CD4-positive, alpha-beta memory T cell (primary cell): ENCODE data around the gene UMOD. TPM values are rescaled to one million over a fixed set of nuclear protein-coding genes. Genes with fewer than 3 reads are reported as not detected.

Experiments
- CTCF ChIA-PET: fragments of 350-600 bp; sonication (Branson Sonifier 250); formaldehyde crosslinking; loops from one replicate; lab custom pipeline; 2021; ENCODE audit warnings: inconsistent platforms; ENCODE audit not compliant: partially characterized antibody; lab: Charles Lee
- POLR2A ChIA-PET: fragments of 350-600 bp; sonication (Branson Sonifier 250); formaldehyde crosslinking; loops from one replicate; lab custom pipeline; 2021; ENCODE audit not compliant: partially characterized antibody; lab: Charles Lee
- DNase-seq, 5 donors: peaks; one replicate each; pipeline versions ENCODE4 v3.0.0 to v3.0.0-alpha.2; 2020 to 2022; ENCODE audit warnings: mixed read lengths in 1 of 5
- H3K27ac ChIP-seq: one replicate; pipeline ENCODE4 v1.7.0; 2013; ENCODE audit warnings: low read depth, low read length
- H3K27me3 ChIP-seq: 2 replicates; pipeline ENCODE4 v1.7.0; 2013; ENCODE audit warnings: mild to moderate bottlenecking, low read length, moderate library complexity; ENCODE audit not compliant: insufficient read depth
- H3K36me3 ChIP-seq: 2 replicates; pipeline ENCODE4 v1.7.0; 2013; ENCODE audit warnings: mild to moderate bottlenecking, low read length, moderate library complexity; ENCODE audit not compliant: insufficient read depth
- H3K4me1 ChIP-seq: 2 replicates; pipeline ENCODE4 v1.7.0; 2013; ENCODE audit warnings: mild to moderate bottlenecking, low read length, moderate library complexity; ENCODE audit not compliant: insufficient read depth
- H3K4me3 ChIP-seq, 2 donors: one replicate each; pipeline ENCODE4 v1.7.0; 2013; ENCODE audit warnings: low read length in 2 of 2, mild to moderate bottlenecking in 1 of 2
- H3K9me3 ChIP-seq, 2 donors: one replicate each; pipeline ENCODE4 v1.7.0; 2013; ENCODE audit warnings: low read length in 2 of 2, control low read depth in 1 of 2; ENCODE audit not compliant: control insufficient read depth in 1 of 2
- H3K27ac Mint-ChIP-seq, 7 donors: one replicate each; pipeline ENCODE4 v1.8.0; 2020 to 2021; ENCODE audit warnings: mixed read lengths in 7 of 7, mild to moderate bottlenecking in 6 of 7, inconsistent platforms in 3 of 7, moderate library complexity in 3 of 7
- H3K27me3 Mint-ChIP-seq, 2 donors: one replicate each; pipeline ENCODE4 v1.8.0; 2020 to 2021; ENCODE audit warnings: mixed read lengths in 2 of 2
- H3K36me3 Mint-ChIP-seq, 2 donors: one replicate each; pipeline ENCODE4 v1.8.0; 2020 to 2021; ENCODE audit warnings: mixed read lengths in 2 of 2, inconsistent platforms in 1 of 2, mild to moderate bottlenecking in 1 of 2
- H3K4me1 Mint-ChIP-seq, 4 donors: one replicate each; pipeline ENCODE4 v1.8.0; 2020 to 2021; ENCODE audit warnings: mixed read lengths in 4 of 4, mild to moderate bottlenecking in 1 of 4
- H3K4me3 Mint-ChIP-seq, 8 donors: one replicate each; pipeline ENCODE4 v1.8.0; 2020 to 2021; ENCODE audit warnings: mixed read lengths in 8 of 8, mild to moderate bottlenecking in 7 of 8, moderate library complexity in 6 of 8, inconsistent platforms in 3 of 8
- H3K9me3 Mint-ChIP-seq, 8 donors: one replicate each; pipeline ENCODE4 v1.8.0; 2020 to 2021; ENCODE audit warnings: mixed read lengths in 8 of 8, mild to moderate bottlenecking in 5 of 8, inconsistent platforms in 3 of 8, moderate library complexity in 1 of 8
- intact Hi-C: fragments of 100-400 bp; cut with micrococcal nuclease; formaldehyde crosslinking; loops from one replicate; pipeline ENCODE4 v1.15.1; 2023
- polyA plus RNA-seq, 2 donors: library from polyadenylated mRNA; unstranded; fragments of 300-500 nt; fragmentation: Illumina TruSeq; gene quantifications; one replicate each; pipeline ENCODE4 v1.2.3, GENCODE V29; 2021
- total RNA-seq, 2 experiments: library from RNA; stranded (reverse); gene quantifications; one replicate each; pipeline ENCODE4 v1.2.3, GENCODE V29; 2021

Gene UMOD
- total RNA-seq (not detected), polyA plus RNA-seq (not detected)

- CTCF ChIA-PET = no interaction called here
- H3K36me3 ChIP-seq = no peaks in the 10 kb centered on the region
- H3K27me3 Mint-ChIP-seq = peaks cover 2 to 6% of the 10 kb centered on the region in 2 donors
- H3K4me3 Mint-ChIP-seq = no peak within 1 kb of the TSS
- peaks cover 0 to 3% (median 0%) of the 10 kb centered on the region in 8 donors for H3K9me3 Mint-ChIP-seq
- intact Hi-C loops = no loop called here
- H3K4me1 Mint-ChIP-seq = no peaks in the 10 kb centered on the region
- no peak within 1 kb of the TSS for H3K27ac ChIP-seq
- H3K9me3 ChIP-seq = no peaks in the 10 kb centered on the region
- no peak within 1 kb of the TSS for H3K27ac Mint-ChIP-seq
- POLR2A ChIA-PET = no interaction called here
- no peaks in the 10 kb centered on the region for H3K27me3 ChIP-seq
- H3K4me3 ChIP-seq = no peak within 1 kb of the TSS
- H3K4me1 ChIP-seq = no peaks in the 10 kb centered on the region
- H3K36me3 Mint-ChIP-seq = no peaks in the 10 kb centered on the region
- DNase-seq = no peak
These were observed at the start of gene UMOD for GRCh38 chr16:20352615-20353014. TSS of gene UMOD (minus strand) at chr16:20352715. CDS start at chr16:20350737, 1,978 bp downstream.

GRCh38 chr16:20401475-20402016 is 49.0 kb upstream of the UMOD start:
- intact Hi-C loops = no loop called here

GRCh38 chr16:20401066-20401465 is 48.6 kb upstream of the UMOD start:
- Histone ChIP-seq H3K9me3 (no peaks in the 10 kb centered on the region), H3K4me3 (no peak overlapping the region), H3K4me1 (no peaks in the 10 kb centered on the region), H3K36me3 (no peaks in the 10 kb centered on the region), H3K27me3 (no peaks in the 10 kb centered on the region), H3K27ac (no peak overlapping the region)
- Mint-ChIP-seq H3K4me1 (no peaks in the 10 kb centered on the region), H3K27me3 (peaks cover 0 to 4% of the 10 kb centered on the region in 2 donors), H3K36me3 (no peaks in the 10 kb centered on the region), H3K27ac (no peak overlapping the region), H3K4me3 (no peak overlapping the region), H3K9me3 (peaks cover 0 to 2% (median 0%) of the 10 kb centered on the region in 8 donors)
- no peak for DNase-seq
- intact Hi-C loops = no loop called here
- CTCF ChIA-PET = no interaction called here
- POLR2A ChIA-PET = no interaction called here

More at GRCh38 chr16:20401475-20402016, 49.0 kb upstream of the UMOD start:
- Histone ChIP-seq H3K27me3 (no peaks in the 10 kb centered on the region), H3K36me3 (no peaks in the 10 kb centered on the region), H3K9me3 (no peaks in the 10 kb centered on the region), H3K4me3 (no peak overlapping the region), H3K4me1 (no peaks in the 10 kb centered on the region), H3K27ac (no peak overlapping the region)
- peaks cover 0 to 4% of the 10 kb centered on the region in 2 donors for H3K27me3 Mint-ChIP-seq
- no peak overlapping the region for H3K27ac Mint-ChIP-seq
- H3K4me1 Mint-ChIP-seq = no peaks in the 10 kb centered on the region
- CTCF ChIA-PET = no interaction called here
- no peaks in the 10 kb centered on the region for H3K36me3 Mint-ChIP-seq
- POLR2A ChIA-PET = no interaction called here
- DNase-seq = no peak
- H3K9me3 Mint-ChIP-seq = peaks cover 0 to 2% (median 0%) of the 10 kb centered on the region in 8 donors
- no peak overlapping the region for H3K4me3 Mint-ChIP-seq

GRCh38 chr16:20399185-20399584 is 46.7 kb upstream of the UMOD start:
- ChIA-PET POLR2A (no interaction called here), CTCF (no interaction called here)
- H3K4me1 Mint-ChIP-seq = no peaks in the 10 kb centered on the region
- H3K27me3 Mint-ChIP-seq = peaks cover 0 to 2% of the 10 kb centered on the region in 2 donors
- no peaks in the 10 kb centered on the region for H3K9me3 ChIP-seq
- no peaks in the 10 kb centered on the region for H3K4me1 ChIP-seq
- DNase-seq = no peak
- no peak overlapping the region for H3K27ac Mint-ChIP-seq
- H3K4me3 ChIP-seq = no peak overlapping the region
- no peaks in the 10 kb centered on the region for H3K27me3 ChIP-seq
- H3K36me3 Mint-ChIP-seq = no peaks in the 10 kb centered on the region
- H3K9me3 Mint-ChIP-seq = no peaks in the 10 kb centered on the region
- H3K36me3 ChIP-seq = no peaks in the 10 kb centered on the region
- no peak overlapping the region for H3K27ac ChIP-seq
- intact Hi-C loops = no loop called here
- H3K4me3 Mint-ChIP-seq = no peak overlapping the region

- H3K27me3 Mint-ChIP-seq = no peaks in the 10 kb centered on the region
These were observed 46.1 kb upstream of the UMOD start for GRCh38 chr16:20398603-20399002.

GRCh38 chr16:20397468-20398074 is 45.1 kb upstream of the UMOD start:
- no peaks in the 10 kb centered on the region for H3K27me3 Mint-ChIP-seq
- H3K4me3 Mint-ChIP-seq = no peak overlapping the region
- intact Hi-C loops = no loop called here
- no peaks in the 10 kb centered on the region for H3K36me3 Mint-ChIP-seq
- no peaks in the 10 kb centered on the region for H3K27me3 ChIP-seq
- POLR2A ChIA-PET = no interaction called here
- CTCF ChIA-PET = interaction anchor here (4.6 kb wide), 1 partner anchor 12 kb away, joined by 49 read pairs; no protein-coding TSS in a partner anchor
- no peaks in the 10 kb centered on the region for H3K4me1 ChIP-seq
- H3K4me3 ChIP-seq = no peak overlapping the region
- DNase-seq = no peak
- no peak overlapping the region for H3K27ac Mint-ChIP-seq
- H3K9me3 Mint-ChIP-seq = no peaks in the 10 kb centered on the region
- H3K27ac ChIP-seq = no peak overlapping the region
- no peaks in the 10 kb centered on the region for H3K4me1 Mint-ChIP-seq
- H3K36me3 ChIP-seq = no peaks in the 10 kb centered on the region
- H3K9me3 ChIP-seq = no peaks in the 10 kb centered on the region

More at GRCh38 chr16:20398603-20399002, 46.1 kb upstream of the UMOD start:
- Histone ChIP-seq H3K36me3 (no peaks in the 10 kb centered on the region), H3K27ac (no peak overlapping the region), H3K9me3 (no peaks in the 10 kb centered on the region), H3K4me1 (no peaks in the 10 kb centered on the region), H3K4me3 (no peak overlapping the region), H3K27me3 (no peaks in the 10 kb centered on the region)
- H3K9me3 Mint-ChIP-seq = no peaks in the 10 kb centered on the region
- H3K27ac Mint-ChIP-seq = no peak overlapping the region
- no peak for DNase-seq
- ChIA-PET CTCF (no interaction called here), POLR2A (no interaction called here)
- intact Hi-C loops = no loop called here
- no peaks in the 10 kb centered on the region for H3K36me3 Mint-ChIP-seq
- no peak overlapping the region for H3K4me3 Mint-ChIP-seq
- no peaks in the 10 kb centered on the region for H3K4me1 Mint-ChIP-seq

- H3K4me1 Mint-ChIP-seq = no peaks in the 10 kb centered on the region
- H3K9me3 Mint-ChIP-seq = no peaks in the 10 kb centered on the region
- H3K27me3 Mint-ChIP-seq = no peaks in the 10 kb centered on the region
- Histone ChIP-seq H3K4me3 (no peak overlapping the region), H3K4me1 (no peaks in the 10 kb centered on the region), H3K27ac (no peak overlapping the region), H3K27me3 (no peaks in the 10 kb centered on the region), H3K9me3 (no peaks in the 10 kb centered on the region), H3K36me3 (no peaks in the 10 kb centered on the region)
- intact Hi-C loops = no loop called here
- no peak for DNase-seq
- POLR2A ChIA-PET = no interaction called here
- H3K4me3 Mint-ChIP-seq = no peak overlapping the region
- no peak overlapping the region for H3K27ac Mint-ChIP-seq
- CTCF ChIA-PET = interaction anchor here (4.6 kb wide), 1 partner anchor 12 kb away, joined by 49 read pairs; no protein-coding TSS in a partner anchor
- H3K36me3 Mint-ChIP-seq = no peaks in the 10 kb centered on the region
These were observed 44.4 kb upstream of the UMOD start for GRCh38 chr16:20396846-20397467.
